K562 (cell line): ENCODE results near the gene NFIB. TPM values are rescaled to one million over a fixed set of nuclear protein-coding genes. Genes with fewer than 3 reads are reported as not detected.
A peak's percentile ranks its signal among the peaks of the same experiment; 100 is the strongest.

Experiments
- ETV6 ChIP-seq, 3 experiments: fragments of 150-350 bp in 1 of 3; sonication (generic) in 1 of 3; formaldehyde crosslinking in 1 of 3; IDR thresholded peaks; 2 replicates each; pipeline versions ENCODE4 v1.6.1 to v1.8.0; 2014 to 2022; ENCODE audit warnings: borderline replicate concordance in 2 of 3, low read depth in 2 of 3, antibody characterized with exemption in 1 of 3, low read length in 1 of 3, mild to moderate bottlenecking in 1 of 3, missing genetic modification reagents in 1 of 3
- MAFG ChIP-seq: fragments of 450-650 bp; conservative IDR thresholded peaks from 2 replicates; pipeline ENCODE4 v1.6.1; 2016; ENCODE audit warnings: missing genetic modification characterization, missing compliant biosample characterization
- RBM15 ChIP-seq: fragments of 200-400 bp; formaldehyde crosslinking; IDR thresholded peaks from 2 replicates; pipeline ENCODE4 v1.6.1; 2018; ENCODE audit warnings: mild to moderate bottlenecking, low read length, moderate library complexity; ENCODE audit not compliant: insufficient read depth
- RCOR1 ChIP-seq, 2 experiments: IDR thresholded peaks; 2 replicates each; pipeline ENCODE4 v1.6.1; 2012; ENCODE audit warnings: low read depth in 2 of 2, low read length in 2 of 2, borderline replicate concordance in 1 of 2, improper control_type of control experiment in 1 of 2
- SMARCC2 ChIP-seq: fragments of 450-650 bp; IDR thresholded peaks from 2 replicates; pipeline ENCODE4 v1.6.1; 2017; ENCODE audit warnings: antibody characterized with exemption, moderate library complexity, mild to moderate bottlenecking, low read depth
- SRF ChIP-seq, 2 experiments: fragments of 250-450, 450-650 bp in 1 of 2; sonication (Bioruptor Pico) in 1 of 2; sonication (generic) in 1 of 2; formaldehyde crosslinking; IDR thresholded peaks; 2 replicates each; pipeline versions ENCODE4 v1.5.0 to v1.5.1; 2020 to 2022; ENCODE audit warnings: mild to moderate bottlenecking in 1 of 2, missing genetic modification reagents in 1 of 2
- SRSF7 ChIP-seq: fragments of 200-400 bp; formaldehyde crosslinking; optimal IDR thresholded peaks from 2 replicates; pipeline ENCODE3; 2017; ENCODE audit warnings: mild to moderate bottlenecking, low read depth, low read length
- ZNF408 ChIP-seq: fragments of 250-450 bp; sonication (Bioruptor Pico); IDR thresholded peaks from 2 replicates; pipeline ENCODE4 v1.4.0; 2020; ENCODE audit warnings: low read depth, mild to moderate bottlenecking, moderate library complexity
- ZNF512 ChIP-seq: IDR thresholded peaks from 2 replicates; pipeline ENCODE4 v1.6.1; 2016; ENCODE audit warnings: missing genetic modification characterization, missing compliant biosample characterization
- ZNF644 ChIP-seq: fragments of 200-800 bp; sonication (Bioruptor generic); IDR thresholded peaks from 2 replicates; pipeline ENCODE4 v1.6.1; 2016; ENCODE audit warnings: low read depth, missing genetic modification characterization, missing compliant biosample characterization
- ZNF764 ChIP-seq: fragments of 250-450 bp; sonication (Bioruptor Pico); IDR thresholded peaks from 2 replicates; pipeline ENCODE4 v1.4.0; 2020; ENCODE audit warnings: low read depth, mild to moderate bottlenecking, moderate library complexity
- polyA plus RNA-seq, 8 experiments: library from polyadenylated mRNA; depleted of rRNA in 4 of 8; stranded (reverse) in 5 of 8; unstranded in 3 of 8; fragments of >200 nt; fragmentation: Nextera tagmentation in 2 of 8; fragmentation: Illumina TruSeq in 1 of 8; extraction: Ambion mirVana in 2 of 8; extraction: Trizol in 1 of 8; gene quantifications; 2 replicates each; pipeline versions ENCODE4 v1.2.1 to v1.2.3, GENCODE V29; 2011 to 2014; ENCODE audit warnings: inconsistent platforms in 1 of 8, missing spikeins in 1 of 8
- total RNA-seq, 7 experiments: library from RNA; depleted of rRNA in 6 of 7; stranded (reverse); fragments of >200 nt in 6 of 7; fragmentation: Illumina TruSeq in 2 of 7; extraction: Trizol in 2 of 7; gene quantifications; 2 replicates each; pipeline versions ENCODE4 v1.2.1 to v1.2.3, GENCODE V29; 2011 to 2021; ENCODE audit warnings: low replicate concordance in 1 of 7
- TF ChIP-seq, protein P1 (sequence below), 2 experiments: fragments of 450-650 bp; IDR thresholded peaks; 2 replicates each; pipeline ENCODE4 v1.6.1; 2016; ENCODE audit warnings: mild to moderate bottlenecking in 2 of 2, borderline replicate concordance in 1 of 2, low read depth in 1 of 2, moderate library complexity in 1 of 2

The NFIB gene
- total and polyA plus RNA-seq, 9 of the 15 experiments (the other 6 are each of a cell fraction or from before 2014, with no cell fraction given), result 1.2 to 3.3 (median 1.9) TPM

DNA sequence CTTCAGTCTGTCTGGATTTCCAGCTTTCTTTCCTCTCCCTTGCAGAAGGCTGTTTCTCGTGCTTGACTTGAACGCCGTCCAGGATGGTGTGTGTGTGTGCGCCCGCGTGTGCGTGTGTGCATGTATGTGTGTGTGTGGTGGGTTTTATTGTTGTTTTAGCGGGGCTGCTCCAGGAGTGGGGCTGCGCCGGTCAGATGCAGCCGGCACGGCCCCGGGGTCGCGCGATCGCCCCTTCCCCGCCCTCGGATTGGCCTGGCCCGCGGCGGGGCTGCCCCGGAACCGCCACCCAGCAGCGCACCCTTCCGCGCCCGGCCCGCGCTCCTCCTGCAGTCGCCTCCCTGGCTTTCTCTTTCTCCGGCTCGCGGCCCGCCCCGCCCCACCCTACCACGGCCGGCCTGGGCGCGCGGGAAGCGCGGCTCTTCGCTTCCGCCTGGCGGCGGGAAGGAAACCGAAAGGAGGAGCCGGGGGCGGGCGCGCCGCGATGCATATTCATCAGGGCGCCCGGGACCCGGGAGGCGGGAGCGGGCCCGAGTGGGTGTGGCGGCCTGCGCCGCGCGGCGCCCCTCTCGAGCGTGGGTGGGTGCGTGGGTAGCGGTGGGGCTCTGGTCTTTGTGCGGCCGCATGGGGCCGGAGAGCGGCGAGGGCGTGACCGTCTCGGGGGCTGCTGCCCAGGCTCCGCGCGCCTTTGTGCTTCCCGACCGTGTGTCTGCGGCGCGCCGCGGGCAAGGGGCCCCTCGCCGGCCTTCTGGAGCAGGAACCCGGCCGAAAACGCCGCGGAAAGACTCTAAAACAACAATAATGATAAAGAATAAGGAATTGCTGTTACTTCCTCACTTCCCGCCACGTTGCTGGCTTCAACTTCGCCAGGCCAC is 8.5 kb upstream of the NFIB start (continued):
- TF ChIP-seq ZNF512 (tag), result no peak
- TF ChIP-seq, protein P1, sequence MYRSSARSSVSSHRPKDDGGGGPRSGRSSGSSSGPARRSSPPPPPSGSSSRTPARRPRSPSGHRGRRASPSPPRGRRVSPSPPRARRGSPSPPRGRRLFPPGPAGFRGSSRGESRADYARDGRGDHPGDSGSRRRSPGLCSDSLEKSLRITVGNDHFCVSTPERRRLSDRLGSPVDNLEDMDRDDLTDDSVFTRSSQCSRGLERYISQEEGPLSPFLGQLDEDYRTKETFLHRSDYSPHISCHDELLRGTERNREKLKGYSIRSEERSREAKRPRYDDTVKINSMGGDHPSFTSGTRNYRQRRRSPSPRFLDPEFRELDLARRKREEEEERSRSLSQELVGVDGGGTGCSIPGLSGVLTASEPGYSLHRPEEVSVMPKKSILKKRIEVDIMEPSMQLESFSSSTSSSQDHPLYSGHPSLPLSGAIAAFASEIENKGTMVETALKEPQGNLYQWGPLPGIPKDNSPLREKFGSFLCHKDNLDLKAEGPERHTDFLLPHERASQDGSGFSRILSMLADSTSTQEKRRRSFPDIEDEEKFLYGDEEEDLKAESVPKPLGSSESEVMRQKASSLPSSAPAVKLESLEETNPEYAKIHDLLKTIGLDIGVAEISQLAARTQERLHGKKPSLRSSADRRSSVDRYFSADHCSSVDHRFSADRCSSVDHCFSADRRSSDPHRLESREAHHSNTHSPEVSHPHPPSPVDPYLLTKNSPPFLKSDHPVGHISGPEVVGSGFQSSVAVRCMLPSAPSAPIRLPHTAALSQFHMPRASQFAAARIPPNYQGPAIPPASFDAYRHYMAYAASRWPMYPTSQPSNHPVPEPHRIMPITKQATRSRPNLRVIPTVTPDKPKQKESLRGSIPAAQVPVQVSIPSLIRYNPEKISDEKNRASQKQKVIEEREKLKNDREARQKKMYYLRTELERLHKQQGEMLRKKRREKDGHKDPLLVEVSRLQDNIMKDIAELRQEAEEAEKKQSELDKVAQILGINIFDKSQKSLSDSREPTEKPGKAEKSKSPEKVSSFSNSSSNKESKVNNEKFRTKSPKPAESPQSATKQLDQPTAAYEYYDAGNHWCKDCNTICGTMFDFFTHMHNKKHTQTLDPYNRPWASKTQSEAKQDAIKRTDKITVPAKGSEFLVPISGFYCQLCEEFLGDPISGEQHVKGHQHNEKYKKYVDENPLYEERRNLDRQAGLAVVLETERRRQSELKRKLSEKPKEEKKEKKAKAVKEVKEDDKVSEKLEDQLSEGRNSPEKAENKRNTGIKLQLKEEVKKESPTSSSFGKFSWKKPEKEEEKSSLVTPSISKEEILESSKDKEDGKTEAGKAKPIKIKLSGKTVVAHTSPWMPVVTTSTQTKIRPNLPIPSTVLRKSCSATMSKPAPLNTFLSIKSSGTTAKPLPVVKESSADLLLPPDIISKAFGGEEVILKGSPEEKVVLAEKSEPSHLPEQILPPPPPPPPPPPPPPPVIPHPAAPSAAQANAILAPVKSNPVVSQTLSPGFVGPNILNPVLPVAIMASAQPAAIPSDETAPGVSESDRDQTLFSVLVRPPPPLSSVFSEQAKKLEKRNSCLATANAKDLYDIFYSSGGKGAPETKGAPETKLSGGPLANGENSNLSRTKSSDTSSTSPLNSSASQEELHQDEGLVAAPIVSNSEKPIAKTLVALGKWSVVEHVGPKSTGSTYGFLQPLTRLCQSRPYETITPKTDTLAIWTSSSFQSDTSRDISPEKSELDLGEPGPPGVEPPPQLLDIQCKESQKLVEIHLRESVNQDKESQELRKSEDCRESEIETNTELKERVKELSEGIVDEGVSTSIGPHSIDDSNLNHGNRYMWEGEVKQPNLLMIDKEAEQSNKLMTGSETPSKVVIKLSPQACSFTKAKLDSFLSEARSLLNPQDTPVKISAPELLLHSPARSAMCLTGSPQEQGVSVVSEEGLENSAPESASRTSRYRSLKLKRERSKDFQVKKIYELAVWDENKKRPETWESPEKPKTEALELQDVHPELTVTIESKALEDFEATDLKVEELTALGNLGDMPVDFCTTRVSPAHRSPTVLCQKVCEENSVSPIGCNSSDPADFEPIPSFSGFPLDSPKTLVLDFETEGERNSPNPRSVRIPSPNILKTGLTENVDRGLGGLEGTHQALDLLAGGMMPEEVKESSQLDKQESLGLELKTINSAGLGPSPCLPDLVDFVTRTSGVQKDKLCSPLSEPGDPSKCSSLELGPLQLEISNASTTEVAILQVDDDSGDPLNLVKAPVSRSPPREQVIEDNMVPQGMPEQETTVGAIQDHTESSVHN (IDR thresholded peaks at IDR 0.05; ENCODE audit: borderline replicate concordance in 1 of 2, low read depth in 1 of 2), result no peak
- no peak for TF ChIP-seq ZNF764
- TF ChIP-seq ZNF644 (tag), result no peak
- TF ChIP-seq MAFG (tag), result no peak
- no peak for TF ChIP-seq ZNF408 (CRISPR knock-in tag)
- TF ChIP-seq SRF (CRISPR knock-in tag; IDR thresholded peaks at IDR 0.05), result peak in 1 of 2 experiments; percentile 76; a peak in 1 of 4 replicates
- TF ChIP-seq SMARCC2, result no peak
- TF ChIP-seq RBM15, result no peak
- no peak for TF ChIP-seq SRSF7
- no peak for TF ChIP-seq RCOR1 (IDR thresholded peaks at IDR 0.05; ENCODE audit: borderline replicate concordance in 1 of 2, low read depth in 2 of 2, low read length in 2 of 2)
- no peak; a peak in 1 of 4 replicates for TF ChIP-seq ETV6 (IDR thresholded peaks at IDR 0.05; ENCODE audit: borderline replicate concordance in 1 of 2, low read depth in 2 of 2, low read length in 1 of 2)
- TF ChIP-seq ETV6 (CRISPR knock-in tag; IDR thresholded peaks at IDR 0.05; ENCODE audit: borderline replicate concordance), result no peak
